K562 (cell line): Measurements from ENCODE around the gene BLID. TPM values are rescaled to one million over a fixed set of nuclear protein-coding genes. Genes with fewer than 3 reads are reported as not detected.

Experiments used
- ATF1 ChIP-seq, 2 experiments: fragments of 450-650 bp in 1 of 2; IDR thresholded peaks; 2 replicates each; pipeline ENCODE4 v1.6.1; 2016; ENCODE audit warnings: missing compliant biosample characterization in 1 of 2, missing genetic modification characterization in 1 of 2
- CHD7 ChIP-seq: fragments of 200-600 bp; sonication (generic); IDR thresholded peaks from one replicate; pipeline ENCODE4 v1.6.1; 2012; ENCODE audit warnings: mild to moderate bottlenecking, low read depth, low read length, inconsistent platforms
- KHSRP ChIP-seq: fragments of 450-650 bp; IDR thresholded peaks from 2 replicates; pipeline ENCODE4 v1.6.1; 2017
- NCOA2 ChIP-seq, 2 experiments: fragments of 450-650 bp; IDR thresholded peaks; 2 replicates each; pipeline ENCODE4 v1.6.1; 2018; ENCODE audit warnings: mild to moderate bottlenecking in 2 of 2, moderate library complexity in 1 of 2; ENCODE audit not compliant: partially characterized antibody in 2 of 2
- RBM39 ChIP-seq: fragments of 200-400 bp; formaldehyde crosslinking; optimal IDR thresholded peaks from 2 replicates; pipeline ENCODE3; 2018; ENCODE audit warnings: low read depth, low read length
- XRCC4 ChIP-seq: IDR thresholded peaks from one replicate; pipeline ENCODE4 v1.6.1; 2011; ENCODE audit not compliant: insufficient read depth, insufficient read length; ENCODE audit errors: extremely low read depth
- ZNF41 ChIP-seq: fragments of 250-450 bp; sonication (Bioruptor Pico); conservative IDR thresholded peaks from 2 replicates; pipeline ENCODE4 v1.4.0; 2020; ENCODE audit warnings: mild to moderate bottlenecking
- ZNF592 ChIP-seq: fragments of 450-650 bp; IDR thresholded peaks from 2 replicates; pipeline ENCODE4 v1.6.1; 2017; ENCODE audit warnings: antibody characterized with exemption, mild to moderate bottlenecking
- ZNF644 ChIP-seq: fragments of 200-800 bp; sonication (Bioruptor generic); IDR thresholded peaks from 2 replicates; pipeline ENCODE4 v1.6.1; 2016; ENCODE audit warnings: low read depth, missing genetic modification characterization, missing compliant biosample characterization
- polyA plus RNA-seq, 8 experiments: library from polyadenylated mRNA; depleted of rRNA in 4 of 8; stranded (reverse) in 5 of 8; unstranded in 3 of 8; fragments of >200 nt; fragmentation: Nextera tagmentation in 2 of 8; fragmentation: Illumina TruSeq in 1 of 8; extraction: Ambion mirVana in 2 of 8; extraction: Trizol in 1 of 8; gene quantifications; 2 replicates each; pipeline versions ENCODE4 v1.2.1 to v1.2.3, GENCODE V29; 2011 to 2014; ENCODE audit warnings: inconsistent platforms in 1 of 8, missing spikeins in 1 of 8
- total RNA-seq, 7 experiments: library from RNA; depleted of rRNA in 6 of 7; stranded (reverse); fragments of >200 nt in 6 of 7; fragmentation: Illumina TruSeq in 2 of 7; extraction: Trizol in 2 of 7; gene quantifications; 2 replicates each; pipeline versions ENCODE4 v1.2.1 to v1.2.3, GENCODE V29; 2011 to 2021; ENCODE audit warnings: low replicate concordance in 1 of 7
- TF ChIP-seq, protein P1 (sequence below), 2 experiments: fragments of 450-650 bp in 1 of 2; sonication (generic) in 1 of 2; formaldehyde crosslinking in 1 of 2; IDR thresholded peaks in 1 of 2; conservative IDR thresholded peaks in 1 of 2; 2 replicates each; pipeline versions ENCODE4 v1.6.1 to v1.8.1; 2016 to 2023; ENCODE audit warnings: mild to moderate bottlenecking in 2 of 2, moderate library complexity in 2 of 2, inconsistent platforms in 1 of 2, missing genetic modification reagents in 1 of 2

BLID gene
- total and polyA plus RNA-seq, 9 of the 15 experiments (the other 6 are each of a cell fraction or from before 2014, with no cell fraction given), result not detected

- TF ChIP-seq CHD7 (no peak), ZNF592 (no peak), XRCC4 (no peak), ZNF644 (tag) (no peak), NCOA2 (IDR thresholded peaks at IDR 0.05; ENCODE audit: partially characterized antibody in 2 of 2) (no peak), ZNF41 (CRISPR knock-in tag) (no peak), RBM39 (no peak), KHSRP (no peak), ATF1 (CRISPR knock-in tag; IDR thresholded peaks at IDR 0.05) (no peak), ATF1 (tag; IDR thresholded peaks at IDR 0.05) (no peak)
- TF ChIP-seq, protein P1, sequence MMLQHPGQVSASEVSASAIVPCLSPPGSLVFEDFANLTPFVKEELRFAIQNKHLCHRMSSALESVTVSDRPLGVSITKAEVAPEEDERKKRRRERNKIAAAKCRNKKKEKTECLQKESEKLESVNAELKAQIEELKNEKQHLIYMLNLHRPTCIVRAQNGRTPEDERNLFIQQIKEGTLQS (IDR thresholded peaks at IDR 0.05), result no peak
- TF ChIP-seq, protein P1 (CRISPR knock-in tag; conservative IDR thresholded peaks at IDR 0.05), result no peak
Measured at GRCh38 chr11:122127020-122127419, 11.0 kb upstream of the BLID start (continued).
